Thymus (tissue), 11 donors: ENCODE measurements around the gene HSF2BP. TPM values are rescaled to one million over a fixed set of nuclear protein-coding genes. Genes with fewer than 3 reads are reported as not detected.
"Not testable (repeated sequence)": the region's sequence is repeated elsewhere in the genome, so short reads cannot be mapped to it uniquely, and the experiment has no call there.

Experiments
- DNase-seq, 9 donors: peaks; one replicate each; pipeline ENCODE4 v3.0.0-alpha.2; 2013; ENCODE audit warnings: low spot score in 9 of 9, low read depth in 6 of 9, missing footprints in 1 of 9
- H3K27ac ChIP-seq, 2 donors: one replicate each; pipeline ENCODE4 v1.5.1; 2013; ENCODE audit warnings: control low read depth in 1 of 2, low read depth in 1 of 2, low read length in 1 of 2, mild to moderate bottlenecking in 1 of 2, moderate library complexity in 1 of 2
- H3K27me3 ChIP-seq, 2 donors: one replicate each; pipeline ENCODE4 v1.5.1; 2013; ENCODE audit warnings: low read length in 1 of 2; ENCODE audit not compliant: control insufficient read depth in 2 of 2, insufficient read depth in 1 of 2
- H3K36me3 ChIP-seq, 2 donors: one replicate each; pipeline ENCODE4 v1.5.1; 2013; ENCODE audit warnings: low read length in 1 of 2, mild to moderate bottlenecking in 1 of 2, moderate library complexity in 1 of 2; ENCODE audit not compliant: control insufficient read depth in 2 of 2, insufficient read depth in 2 of 2
- H3K4me1 ChIP-seq, 2 donors: one replicate each; pipeline ENCODE4 v1.5.1; 2013; ENCODE audit warnings: low read length in 2 of 2; ENCODE audit not compliant: control insufficient read depth in 2 of 2, insufficient read depth in 2 of 2
- H3K4me3 ChIP-seq, 2 donors: one replicate each; pipeline ENCODE4 v1.5.1; 2013; ENCODE audit warnings: low read length in 2 of 2, control low read depth in 1 of 2, mild to moderate bottlenecking in 1 of 2
- H3K9me3 ChIP-seq, 2 donors: one replicate each; pipeline ENCODE4 v1.5.1; 2013; ENCODE audit warnings: low read length in 1 of 2, mild to moderate bottlenecking in 1 of 2; ENCODE audit not compliant: control insufficient read depth in 2 of 2, insufficient read depth in 1 of 2
- WGBS: extraction: QIAGEN DNeasy Blood & Tissue Kit; methylation state at CpG from one replicate; pipeline ENCODE4 v1.1.7; 2013; 5-methylcytosine and 5-hydroxymethylcytosine counted together
- polyA plus RNA-seq: library from polyadenylated mRNA; stranded (reverse); fragments of 200-250 nt; gene quantifications from one replicate; pipeline ENCODE4 v1.2.3, GENCODE V29; 2013
- total RNA-seq: library from RNA; stranded (reverse); fragments of 120-200 nt; gene quantifications from one replicate; pipeline ENCODE4 v1.2.4, GENCODE V29; 2013
- donor health status: healthy.

Gene HSF2BP
- total and polyA plus RNA-seq, 2 donors: 0.71 to 0.80 TPM

DNA sequence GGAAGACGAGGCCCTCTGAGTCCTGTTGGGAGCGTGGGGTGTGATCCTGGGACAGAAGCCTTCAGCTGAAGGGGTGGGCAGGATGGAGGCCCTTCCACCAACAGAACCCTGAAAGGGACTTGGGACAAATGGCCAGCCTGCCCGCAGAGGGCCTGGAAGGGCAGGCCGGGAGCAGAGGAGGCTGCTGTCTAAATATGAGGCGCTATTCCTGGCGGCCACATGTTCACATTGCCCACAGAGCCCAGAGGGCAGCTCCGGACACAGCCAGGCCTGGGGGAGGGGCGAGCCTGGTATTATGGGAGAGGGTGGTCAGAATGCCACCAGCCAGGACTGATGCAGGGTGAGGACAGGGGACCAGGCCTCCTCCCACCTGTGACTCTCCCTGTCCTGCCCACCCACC lies 160.4 kb downstream of the HSF2BP start:
- H3K4me3 ChIP-seq, H3K4me1 ChIP-seq, H3K9me3 ChIP-seq, H3K27me3 ChIP-seq, DNase-seq, H3K27ac ChIP-seq, H3K36me3 ChIP-seq: not testable (repeated sequence)
- WGBS: 75% methylated on average over 1 of the region's 8 CpGs

DNA sequence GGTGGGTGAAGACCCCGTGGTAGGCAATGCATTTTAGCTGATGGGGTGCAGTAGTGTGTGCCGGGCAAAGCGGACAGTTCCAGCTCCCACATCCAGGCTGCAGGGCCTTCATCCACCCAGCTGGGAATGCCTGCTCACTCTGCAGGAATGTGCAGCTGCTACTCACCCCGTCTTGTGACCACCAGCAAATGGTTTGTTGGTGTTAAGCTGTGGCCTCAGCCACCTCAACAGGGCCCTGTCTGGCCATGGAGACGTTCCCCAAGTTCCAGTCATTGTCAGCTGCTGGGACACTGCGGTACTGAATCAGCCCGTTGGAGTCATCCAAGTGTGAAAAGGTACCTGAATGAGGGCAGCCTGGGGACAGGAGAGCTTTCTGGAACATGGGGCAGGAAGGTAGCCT lies 161.2 kb downstream of the HSF2BP start:
- not testable (repeated sequence) for H3K4me1 ChIP-seq, H3K9me3 ChIP-seq, H3K36me3 ChIP-seq, H3K27me3 ChIP-seq, DNase-seq, H3K4me3 ChIP-seq, H3K27ac ChIP-seq
- no CpG with 5 or more reads among the region's 7 CpGs for WGBS

GRCh38 chr21:43494279-43495012 lies 164.8 kb downstream of the HSF2BP start:
- not testable (repeated sequence) for H3K4me3 ChIP-seq, H3K36me3 ChIP-seq, H3K27me3 ChIP-seq, H3K4me1 ChIP-seq, DNase-seq, H3K9me3 ChIP-seq, H3K27ac ChIP-seq
- 44% methylated on average over 4 of the region's 18 CpGs for WGBS

DNA sequence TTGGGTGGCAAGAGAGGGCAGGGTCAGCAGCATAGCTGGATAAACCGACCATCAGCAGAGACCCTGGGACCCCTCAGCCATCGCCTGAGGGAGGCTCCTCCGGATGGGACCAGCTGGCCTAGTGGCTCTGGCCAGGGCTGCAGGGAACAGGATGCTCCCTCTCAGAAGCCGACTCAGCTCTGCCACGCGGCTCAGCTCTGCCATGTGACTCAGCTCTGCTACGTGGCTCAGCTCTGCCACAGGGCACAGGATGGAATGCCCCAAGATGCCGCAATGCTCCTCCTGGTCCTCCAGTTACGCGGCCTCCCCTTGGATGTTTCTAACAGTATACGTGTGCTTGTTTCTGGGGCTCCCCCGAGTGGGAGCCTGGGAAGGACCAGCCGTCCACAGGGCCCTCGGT lies 165.8 kb downstream of the HSF2BP start:
- not testable (repeated sequence) for H3K9me3 ChIP-seq, DNase-seq, H3K36me3 ChIP-seq, H3K27me3 ChIP-seq, H3K4me1 ChIP-seq, H3K4me3 ChIP-seq, H3K27ac ChIP-seq
- 100% methylated on average over 1 of the region's 14 CpGs for WGBS

DNA sequence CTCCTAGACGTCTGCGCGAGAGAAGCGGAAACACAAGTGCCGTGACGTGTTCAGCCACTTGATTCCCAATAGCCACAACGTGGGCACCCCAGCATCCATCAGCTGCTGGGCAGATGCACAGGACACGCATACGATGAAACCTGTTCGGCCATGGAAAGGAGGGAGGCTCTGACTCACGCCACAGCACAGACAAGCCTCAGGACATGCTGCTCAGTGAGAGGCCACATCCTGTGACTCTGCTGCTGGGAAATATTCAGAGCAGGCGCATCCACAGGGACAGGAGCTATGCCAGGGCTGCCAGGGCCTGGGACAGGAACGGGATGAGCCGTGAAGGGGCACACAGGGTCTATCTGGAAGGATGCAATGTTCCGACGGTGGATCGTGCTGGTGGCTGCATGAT lies 171.1 kb downstream of the HSF2BP start:
- H3K4me3 ChIP-seq, H3K27me3 ChIP-seq, H3K27ac ChIP-seq, H3K9me3 ChIP-seq, H3K4me1 ChIP-seq, H3K36me3 ChIP-seq, DNase-seq: not testable (repeated sequence)
- no CpG with 5 or more reads among the region's 17 CpGs for whole genome bisulfite sequencing

GRCh38 chr21:43486051-43486450 lies 173.2 kb downstream of the HSF2BP start:
- not testable (repeated sequence) for H3K4me1 ChIP-seq, H3K36me3 ChIP-seq, DNase-seq, H3K4me3 ChIP-seq, H3K27me3 ChIP-seq, H3K27ac ChIP-seq, H3K9me3 ChIP-seq
- WGBS: no CpG with 5 or more reads among the region's 5 CpGs

- H3K27me3 ChIP-seq, H3K27ac ChIP-seq, H3K9me3 ChIP-seq, H3K36me3 ChIP-seq, DNase-seq, H3K4me3 ChIP-seq, H3K4me1 ChIP-seq: not testable (repeated sequence)
- no CpG with 5 or more reads among the region's 25 CpGs for WGBS
Measured at GRCh38 chr21:43485016-43485415, 174.3 kb downstream of the HSF2BP start.

DNA sequence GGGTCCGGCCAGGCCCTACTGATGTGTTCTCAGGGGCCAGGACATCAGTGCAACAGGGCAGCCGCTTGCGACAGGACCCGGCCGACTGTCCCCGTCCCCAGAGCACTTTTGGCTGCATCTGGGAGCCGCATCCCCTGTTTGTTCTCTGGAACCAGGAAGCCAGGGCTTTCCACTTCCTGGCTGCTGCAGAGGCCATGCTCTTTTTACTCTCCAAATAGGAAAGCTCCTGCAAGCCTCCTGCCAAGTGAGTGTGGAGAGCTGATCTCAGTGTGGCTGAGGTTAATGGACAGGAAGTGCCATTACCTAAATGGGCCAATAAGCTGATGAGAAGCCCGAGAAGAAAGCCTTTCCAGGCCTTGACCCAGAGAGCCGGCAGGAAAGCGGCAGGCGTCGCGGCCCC lies 180.1 kb downstream of the HSF2BP start:
- no CpG with 5 or more reads among the region's 13 CpGs for WGBS
- not testable (repeated sequence) for H3K9me3 ChIP-seq

More for the DNA sequence above, 180.1 kb downstream of the HSF2BP start:
- H3K27ac ChIP-seq, DNase-seq, H3K36me3 ChIP-seq, H3K4me3 ChIP-seq, H3K4me1 ChIP-seq, H3K27me3 ChIP-seq: not testable (repeated sequence)
